VCaP (cell line): ENCODE measurements around the gene RAB11FIP5.

Source experiments
- H3K27ac ChIP-seq: fragments of 450-650 bp; 2 replicates; pipeline ENCODE4 v1.5.1; 2017
- CTCF ChIP-seq: fragments of 450-650 bp; conservative IDR thresholded peaks from 2 replicates; pipeline ENCODE4 v1.5.1; 2017; ENCODE audit warnings: mild to moderate bottlenecking, moderate library complexity

Gene RAB11FIP5

GRCh38 chr2:73112913-73113854 lies at the start of gene RAB11FIP5:
Gene RAB11FIP5 (minus strand): TSS chr2:73112948. CDS start chr2:73112777, 171 bp downstream.
- 0 out of 2 replicates have a peak, but pooled peaks have one; percentile 7 for TF ChIP-seq CTCF
- peak within 1 kb of the TSS; percentile 85 for H3K27ac ChIP-seq

- peak; percentile 71 for TF ChIP-seq CTCF
- H3K27ac ChIP-seq = no peak overlapping the region
Measured at GRCh38 chr2:73156539-73157124, 43.9 kb upstream of the RAB11FIP5 start.

- no peak for TF ChIP-seq CTCF
Measured at GRCh38 chr2:73142937-73143336, 30.2 kb upstream of the RAB11FIP5 start.

GRCh38 chr2:73141896-73142295 lies 29.1 kb upstream of the RAB11FIP5 start:
- no peak for TF ChIP-seq CTCF
- H3K27ac ChIP-seq = no peak overlapping the region

More at GRCh38 chr2:73142937-73143336, 30.2 kb upstream of the RAB11FIP5 start:
- no peak overlapping the region for H3K27ac ChIP-seq

GRCh38 chr2:73135236-73135635 lies 22.5 kb upstream of the RAB11FIP5 start:
- TF ChIP-seq CTCF = no peak
- no peak overlapping the region for H3K27ac ChIP-seq

GRCh38 chr2:73134471-73134870 lies 21.7 kb upstream of the RAB11FIP5 start:
- H3K27ac ChIP-seq = no peak overlapping the region
- no peak for TF ChIP-seq CTCF

GRCh38 chr2:73133566-73134197 lies 20.9 kb upstream of the RAB11FIP5 start:
- no peak overlapping the region for H3K27ac ChIP-seq
- no peak for TF ChIP-seq CTCF
